SH-SY5Y (cell line): ENCODE measurements around the gene ITPR1.

Experiments used
- GATA2 ChIP-seq: IDR thresholded peaks from 2 replicates; pipeline ENCODE4 v1.6.1; 2011; ENCODE audit warnings: mild to moderate bottlenecking, low read depth, low read length
- GATA3 ChIP-seq: IDR thresholded peaks from 2 replicates; pipeline ENCODE4 v1.6.1; 2011; ENCODE audit warnings: low read depth, mild to moderate bottlenecking, low read length, moderate library complexity

DNA sequence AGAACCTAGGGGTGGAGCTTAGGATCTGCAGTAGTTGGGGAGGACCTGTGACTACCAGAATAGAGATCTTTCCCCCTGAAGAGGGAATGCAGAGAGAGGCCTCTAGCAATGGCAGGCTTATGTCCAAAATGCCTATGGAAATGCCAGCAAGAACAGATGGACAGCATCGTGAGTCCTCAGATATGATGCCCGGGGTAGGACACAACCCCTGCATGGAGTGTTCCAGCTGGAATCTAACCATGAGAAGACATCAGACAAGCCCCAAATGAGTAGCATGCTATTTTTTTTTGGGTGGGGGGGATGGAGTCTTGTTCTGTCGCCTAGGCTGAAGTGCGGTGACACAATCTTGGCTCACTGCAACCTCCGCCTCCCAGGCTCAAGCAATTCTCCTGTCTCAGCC is 111.5 kb downstream of the ITPR1 start:
- TF ChIP-seq GATA2 (no peak), GATA3 (no peak)
